HEK293T (cell line): ENCODE measurements around the gene ATP4A.

ENCODE experiments used
- CTCF ChIA-PET: fragments of 350-600 bp; formaldehyde crosslinking; extraction: SDS; loops from one replicate; lab custom pipeline; 2021; ENCODE audit warnings: antibody characterized with exemption, inconsistent platforms; lab: Yijun Ruan, JAX
- POLR2A ChIA-PET: fragments of 350-600 bp; formaldehyde crosslinking; extraction: SDS; loops from one replicate; lab custom pipeline; 2020; ENCODE audit warnings: antibody characterized with exemption, inconsistent platforms; lab: Yijun Ruan, JAX
- DNase-seq: peaks from one replicate; pipeline ENCODE4 v3.0.0; 2012; ENCODE audit warnings: mixed read lengths; ENCODE audit errors: extremely low spot score
- ARNT ChIP-seq: fragments of 450-650 bp; IDR thresholded peaks from 2 replicates; pipeline ENCODE4 v1.6.1; 2017; ENCODE audit warnings: mild to moderate bottlenecking
- BHLHE40 ChIP-seq: fragments of 450-650 bp; IDR thresholded peaks from 2 replicates; pipeline ENCODE4 v1.6.1; 2016; ENCODE audit warnings: mild to moderate bottlenecking, moderate library complexity, borderline replicate concordance
- CTBP1 ChIP-seq: fragments of 450-650 bp; IDR thresholded peaks from 2 replicates; pipeline ENCODE4 v1.6.1; 2016; ENCODE audit warnings: borderline replicate concordance
- ELF4 ChIP-seq: fragments of 450-650 bp; IDR thresholded peaks from 2 replicates; pipeline ENCODE4 v1.6.1; 2017; ENCODE audit warnings: antibody characterized with exemption
- FOXA1 ChIP-seq: fragments of 450-650 bp; IDR thresholded peaks from 2 replicates; pipeline ENCODE4 v1.6.1; 2016; ENCODE audit warnings: mild to moderate bottlenecking
- FOXK2 ChIP-seq: fragments of 450-650 bp; IDR thresholded peaks from 2 replicates; pipeline ENCODE4 v1.6.1; 2016; ENCODE audit warnings: mild to moderate bottlenecking
- FOXM1 ChIP-seq: fragments of 450-650 bp; IDR thresholded peaks from 2 replicates; pipeline ENCODE4 v1.6.1; 2017; ENCODE audit warnings: mild to moderate bottlenecking, borderline replicate concordance
- HDGF ChIP-seq: fragments of 450-650 bp; IDR thresholded peaks from 2 replicates; pipeline ENCODE4 v1.6.1; 2017; ENCODE audit warnings: antibody characterized with exemption, borderline replicate concordance
- L3MBTL2 ChIP-seq: fragments of 450-650 bp; conservative IDR thresholded peaks from 2 replicates; pipeline ENCODE4 v1.6.1; 2016; ENCODE audit warnings: mild to moderate bottlenecking
- LEF1 ChIP-seq: fragments of 450-650 bp; IDR thresholded peaks from 2 replicates; pipeline ENCODE4 v1.6.1; 2017; ENCODE audit warnings: mild to moderate bottlenecking, borderline replicate concordance
- NFRKB ChIP-seq: fragments of 450-650 bp; IDR thresholded peaks from 2 replicates; pipeline ENCODE4 v1.6.1; 2016; ENCODE audit warnings: mild to moderate bottlenecking, moderate library complexity
- SP1 ChIP-seq: fragments of 450-650 bp; IDR thresholded peaks from 2 replicates; pipeline ENCODE4 v1.6.1; 2017
- SUZ12 ChIP-seq: fragments of 450-650 bp; IDR thresholded peaks from 2 replicates; pipeline ENCODE4 v1.6.1; 2016; ENCODE audit warnings: mild to moderate bottlenecking
- TARDBP ChIP-seq: fragments of 450-650 bp; IDR thresholded peaks from 2 replicates; pipeline ENCODE4 v1.6.1; 2016
- ZNF384 ChIP-seq: fragments of 450-650 bp; IDR thresholded peaks from 2 replicates; pipeline ENCODE4 v1.6.1; 2016
- TF ChIP-seq, protein P1 (sequence below): fragments of 450-650 bp; IDR thresholded peaks from 2 replicates; pipeline ENCODE4 v1.6.1; 2016

Gene ATP4A

DNA sequence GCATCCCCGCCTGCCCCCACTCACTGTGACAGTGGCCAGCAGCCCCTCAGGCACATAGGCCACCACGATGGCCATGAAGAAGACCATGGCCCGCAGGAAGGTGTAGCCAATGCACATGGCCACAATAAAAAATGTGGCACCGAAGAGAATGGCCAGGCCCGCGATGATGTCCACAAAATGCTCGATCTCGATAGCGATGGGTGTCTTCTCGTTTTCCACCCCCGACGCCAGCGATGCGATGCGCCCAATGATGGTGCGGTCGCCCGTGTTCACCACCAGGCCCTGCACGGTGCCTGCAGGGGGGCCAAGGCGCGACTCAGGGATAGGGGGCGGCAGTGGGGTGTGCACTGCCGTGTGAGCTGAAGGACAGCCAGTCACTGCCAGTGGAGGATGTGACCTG is 3.7 kb downstream of the ATP4A start:
- ChIA-PET POLR2A (no interaction called here), CTCF (no interaction called here)
- DNase-seq: no peak
- TF ChIP-seq NFRKB (no peak), FOXK2 (no peak), FOXA1 (no peak), ARNT (no peak), FOXM1 (no peak), HDGF (no peak), BHLHE40 (no peak)

DNA sequence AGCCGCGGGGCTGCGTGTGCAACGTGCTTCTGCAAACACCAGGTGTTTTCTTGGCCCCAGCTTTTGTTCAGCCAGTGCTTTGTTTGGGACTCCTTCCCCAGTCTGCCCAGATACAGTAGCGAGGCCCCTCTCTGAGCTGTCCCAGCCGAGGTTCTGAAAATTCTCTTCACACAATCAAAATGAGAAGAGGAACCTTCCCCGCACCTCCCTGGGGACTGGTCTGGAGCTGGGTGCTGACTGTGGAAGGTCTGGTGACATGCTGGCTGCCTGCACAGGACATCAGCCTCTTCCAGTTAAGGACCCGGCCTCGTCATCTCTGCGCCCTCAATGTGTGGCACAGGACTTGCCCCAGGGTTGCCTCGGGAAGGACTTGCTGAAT is 4.2 kb downstream of the ATP4A start:
- no peak for DNase-seq
- POLR2A ChIA-PET: no interaction called here
- CTCF ChIA-PET: no interaction called here
- TF ChIP-seq ELF4 (no peak), ARNT (no peak), BHLHE40 (no peak), FOXM1 (no peak), ZNF384 (no peak), LEF1 (no peak), FOXA1 (no peak), FOXK2 (no peak), CTBP1 (no peak), SP1 (no peak), SUZ12 (no peak)
- TF ChIP-seq, protein P1, sequence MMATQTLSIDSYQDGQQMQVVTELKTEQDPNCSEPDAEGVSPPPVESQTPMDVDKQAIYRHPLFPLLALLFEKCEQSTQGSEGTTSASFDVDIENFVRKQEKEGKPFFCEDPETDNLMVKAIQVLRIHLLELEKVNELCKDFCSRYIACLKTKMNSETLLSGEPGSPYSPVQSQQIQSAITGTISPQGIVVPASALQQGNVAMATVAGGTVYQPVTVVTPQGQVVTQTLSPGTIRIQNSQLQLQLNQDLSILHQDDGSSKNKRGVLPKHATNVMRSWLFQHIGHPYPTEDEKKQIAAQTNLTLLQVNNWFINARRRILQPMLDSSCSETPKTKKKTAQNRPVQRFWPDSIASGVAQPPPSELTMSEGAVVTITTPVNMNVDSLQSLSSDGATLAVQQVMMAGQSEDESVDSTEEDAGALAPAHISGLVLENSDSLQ: no peak

DNA sequence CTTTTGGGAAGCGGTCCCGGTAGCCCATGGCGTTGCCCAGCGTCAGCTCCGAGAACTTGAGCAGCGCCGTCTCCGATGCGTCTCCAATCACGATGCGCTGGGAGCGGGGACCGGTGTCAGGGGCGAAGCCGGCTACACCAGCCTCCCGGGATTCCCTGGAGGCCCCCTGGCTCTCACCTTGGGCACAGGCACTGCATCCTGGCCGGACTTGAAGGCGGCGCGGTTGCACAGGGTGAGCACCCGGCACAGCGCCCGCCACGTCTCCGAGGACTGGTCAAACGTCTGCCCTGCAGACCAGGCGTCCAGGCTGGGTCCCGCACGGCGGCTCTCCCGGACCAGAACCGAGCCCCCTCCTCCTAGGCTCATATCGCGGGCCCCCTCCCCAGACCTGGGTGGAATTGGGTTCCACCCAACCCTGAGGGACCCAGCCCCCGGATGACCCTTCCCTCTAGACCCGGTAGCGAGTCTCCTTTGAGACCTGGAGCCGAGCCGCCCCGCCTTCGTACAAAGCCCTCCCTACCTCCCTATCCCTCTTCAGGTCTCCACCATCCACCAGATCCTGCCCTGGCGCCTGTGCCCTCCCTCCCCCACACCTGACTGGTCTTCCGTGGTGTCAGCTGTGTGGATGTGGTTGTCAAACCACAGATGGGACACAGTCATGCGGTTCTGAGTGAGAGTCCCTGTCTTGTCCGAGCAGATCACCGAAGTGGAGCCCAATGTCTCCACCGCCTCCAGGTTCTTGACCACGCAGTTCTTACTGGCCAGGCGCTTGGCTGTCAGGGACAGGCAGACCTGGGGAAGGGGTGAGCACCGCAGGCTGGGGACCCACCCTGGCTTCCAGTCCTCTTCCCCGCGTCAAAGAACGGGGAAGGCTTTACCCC is 4.8 kb downstream of the ATP4A start:
- no peak for TF ChIP-seq ELF4
- TF ChIP-seq LEF1: no peak
- TF ChIP-seq CTBP1: no peak
- TF ChIP-seq SP1: no peak
- no peak for TF ChIP-seq TARDBP
- TF ChIP-seq FOXM1: no peak
- TF ChIP-seq, protein P1: no peak
- TF ChIP-seq BHLHE40: no peak
- no peak for TF ChIP-seq HDGF
- no peak for TF ChIP-seq ARNT
- no peak for TF ChIP-seq FOXA1
- TF ChIP-seq SUZ12: no peak
- TF ChIP-seq L3MBTL2: no peak
- no peak for TF ChIP-seq FOXK2
- TF ChIP-seq ZNF384: no peak
- no peak for TF ChIP-seq NFRKB
- CTCF ChIA-PET: interaction anchor here (1.0 to 1.9 kb wide), 2 partner anchors 10 to 50 kb away, joined by 3 to 8 read pairs; no protein-coding TSS in a partner anchor
- DNase-seq: peak; percentile 22
- POLR2A ChIA-PET: interaction anchor here (1.4 to 1.6 kb wide), 2 partner anchors 48 to 86 kb away, joined by 5 to 9 read pairs; no protein-coding TSS in a partner anchor

DNA sequence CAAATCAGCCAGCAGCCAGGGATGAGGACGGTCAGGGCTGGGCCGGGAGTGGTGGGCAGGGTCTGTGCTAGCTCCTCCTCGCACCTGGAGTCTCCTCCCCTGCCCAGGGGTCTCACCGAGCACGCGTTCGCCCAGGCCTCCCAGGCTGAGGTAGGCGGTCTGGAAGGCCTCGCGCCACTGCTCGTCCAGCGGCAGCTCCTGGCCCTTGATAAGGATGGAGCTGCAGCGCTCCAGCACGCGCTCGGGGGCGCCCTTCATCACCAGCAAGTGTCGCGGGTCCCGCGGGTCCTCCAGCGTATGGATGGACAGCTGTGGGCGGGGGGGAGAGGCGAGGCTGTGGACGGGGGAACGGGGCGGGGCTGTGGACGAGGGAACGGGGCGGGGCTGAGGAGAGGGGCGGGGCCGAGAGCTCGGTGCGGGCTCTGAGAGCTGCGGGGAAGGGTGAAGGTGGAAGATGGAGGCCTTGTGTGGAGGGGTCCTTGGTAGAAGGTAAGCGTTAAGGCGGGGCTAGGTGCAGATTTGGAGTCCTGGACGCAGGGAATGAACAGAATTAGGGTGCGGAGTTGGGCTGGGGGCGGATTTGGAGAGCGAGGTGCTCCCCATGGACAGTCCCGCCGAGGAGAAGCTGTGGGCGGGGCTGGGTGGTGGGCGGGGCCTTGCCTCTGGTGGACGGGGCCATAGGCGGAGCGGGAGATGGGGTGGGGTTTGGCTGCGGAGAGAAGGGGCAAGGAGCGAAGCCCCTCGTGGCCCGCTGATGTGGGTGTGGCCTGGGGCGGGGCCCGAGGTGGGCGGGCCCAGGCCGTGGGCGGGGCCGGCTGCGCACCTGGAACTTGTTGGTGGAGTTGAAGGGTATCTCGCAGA is 5.7 kb downstream of the ATP4A start:
- ChIA-PET POLR2A (interaction anchor here (0.9 to 1.6 kb wide), 4 partner anchors 47 to 91 kb away, joined by 5 to 9 read pairs (median 6); partner anchors contain the start of gene HAUS5), CTCF (interaction anchor here (0.5 to 1.9 kb wide), 3 partner anchors 9 to 349 kb away, joined by 3 to 8 read pairs (median 3); no protein-coding TSS in a partner anchor)
- TF ChIP-seq ELF4 (no peak), L3MBTL2 (peak; percentile 69), FOXM1 (no peak), SP1 (peak; percentile 84)
- DNase-seq: peak; percentile 96

DNA sequence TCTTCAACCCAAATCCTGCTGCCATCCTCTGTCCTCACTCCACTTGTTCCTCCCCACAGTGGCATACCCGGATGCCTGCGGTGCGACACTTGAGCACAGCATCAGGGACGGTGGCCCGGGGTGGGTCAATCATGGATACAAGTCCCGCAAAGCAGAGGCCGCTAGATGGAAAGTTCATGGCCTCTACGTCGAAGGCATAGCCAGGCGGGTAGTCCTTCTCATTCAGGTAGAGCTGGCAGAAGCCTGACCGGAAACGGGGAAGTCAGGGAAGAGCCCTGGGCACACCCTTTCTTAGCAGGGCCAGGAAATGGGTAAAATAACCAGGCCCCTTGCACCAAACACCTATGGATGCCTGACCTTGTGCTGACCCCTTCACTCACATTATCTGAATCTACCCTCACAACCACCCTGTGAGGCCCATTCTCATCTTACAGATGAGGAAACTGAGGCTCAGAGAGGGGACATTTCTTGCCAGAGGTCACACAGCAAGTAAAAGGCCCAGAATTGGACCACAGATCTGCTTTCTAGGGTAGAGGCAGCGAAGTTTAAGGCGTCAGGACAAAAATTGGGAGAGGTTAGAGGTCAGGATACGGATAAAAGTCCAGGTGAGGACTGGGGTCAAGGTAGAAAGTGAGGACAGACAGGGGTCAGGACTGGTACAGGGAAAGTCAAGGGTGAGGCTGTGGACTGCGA is 6.5 kb downstream of the ATP4A start:
- no peak for TF ChIP-seq ARNT
- TF ChIP-seq FOXA1: no peak
- no peak for TF ChIP-seq CTBP1
- TF ChIP-seq TARDBP: no peak
- no peak for TF ChIP-seq SP1
- TF ChIP-seq ELF4: no peak
- no peak for TF ChIP-seq HDGF
- ChIA-PET POLR2A (interaction anchor here (0.9 to 1.6 kb wide), 4 partner anchors 47 to 92 kb away, joined by 5 to 9 read pairs (median 6); partner anchors contain the start of gene HAUS5), CTCF (interaction anchor here (1.4 to 1.9 kb wide), 2 partner anchors 8 to 263 kb away, joined by 3 to 8 read pairs; no protein-coding TSS in a partner anchor)
- no peak for DNase-seq
